ENCODE results near the gene OSBPL2.

GRCh38 chr20:62296724-62297448 lies 58.6 kb downstream of the OSBPL2 start:
- TF ChIP-seq CTCF (IDR thresholded peaks at IDR 0.05) = no peak
- TF ChIP-seq POLR2A (IDR thresholded peaks at IDR 0.05) = no peak
